22Rv1 (cell line): ENCODE measurements around the gene CTDSPL.

ENCODE experiments used
- H3K27ac ChIP-seq: fragments of 450-650 bp; 2 replicates; pipeline ENCODE4 v1.5.1; 2017
- CTCF ChIP-seq: fragments of 450-650 bp; IDR thresholded peaks from 2 replicates; pipeline ENCODE4 v1.5.1; 2017; ENCODE audit warnings: mild to moderate bottlenecking
- ZFX ChIP-seq: fragments of 450-650 bp; IDR thresholded peaks from 2 replicates; pipeline ENCODE4 v1.6.1; 2017; ENCODE audit warnings: antibody characterized with exemption, borderline replicate concordance

The CTDSPL gene

DNA sequence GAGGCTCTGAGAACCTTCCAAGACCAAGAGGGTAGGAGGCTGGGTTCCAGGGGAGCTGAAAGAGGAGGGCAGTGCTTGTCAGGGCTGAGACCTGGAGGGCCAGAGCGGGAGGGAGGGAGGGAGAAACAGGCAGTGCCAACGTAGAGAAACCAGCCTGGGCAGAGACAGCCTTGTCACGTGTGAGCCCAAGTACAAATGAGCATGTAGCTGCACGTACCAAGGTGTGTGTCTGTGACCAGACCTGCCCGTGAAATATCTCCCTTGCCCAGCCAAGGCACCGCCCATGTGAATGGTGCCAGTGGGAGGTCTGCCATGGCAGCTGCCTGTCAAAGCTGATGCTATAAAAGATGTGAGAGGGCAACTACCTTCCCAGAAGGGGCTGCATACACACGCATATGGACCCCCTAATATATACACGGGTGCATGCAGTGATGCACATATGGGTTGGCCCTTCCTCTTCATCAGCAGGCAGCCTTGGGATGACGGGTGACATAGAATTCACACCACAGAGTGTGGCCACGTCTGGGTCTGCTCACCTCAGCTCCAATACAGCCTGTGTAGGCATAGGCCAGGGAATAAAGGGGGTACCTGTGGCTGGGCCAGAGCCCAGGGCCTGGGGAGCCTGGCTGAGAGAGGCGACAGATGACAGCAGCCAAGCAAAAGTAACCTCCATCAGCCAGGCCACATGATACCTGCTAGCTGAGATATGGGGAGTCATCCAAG lies 7.8 kb upstream of the CTDSPL start:
- H3K27ac ChIP-seq: peak overlapping the region; percentile 65
- TF ChIP-seq CTCF: no peak
- TF ChIP-seq ZFX: no peak

DNA sequence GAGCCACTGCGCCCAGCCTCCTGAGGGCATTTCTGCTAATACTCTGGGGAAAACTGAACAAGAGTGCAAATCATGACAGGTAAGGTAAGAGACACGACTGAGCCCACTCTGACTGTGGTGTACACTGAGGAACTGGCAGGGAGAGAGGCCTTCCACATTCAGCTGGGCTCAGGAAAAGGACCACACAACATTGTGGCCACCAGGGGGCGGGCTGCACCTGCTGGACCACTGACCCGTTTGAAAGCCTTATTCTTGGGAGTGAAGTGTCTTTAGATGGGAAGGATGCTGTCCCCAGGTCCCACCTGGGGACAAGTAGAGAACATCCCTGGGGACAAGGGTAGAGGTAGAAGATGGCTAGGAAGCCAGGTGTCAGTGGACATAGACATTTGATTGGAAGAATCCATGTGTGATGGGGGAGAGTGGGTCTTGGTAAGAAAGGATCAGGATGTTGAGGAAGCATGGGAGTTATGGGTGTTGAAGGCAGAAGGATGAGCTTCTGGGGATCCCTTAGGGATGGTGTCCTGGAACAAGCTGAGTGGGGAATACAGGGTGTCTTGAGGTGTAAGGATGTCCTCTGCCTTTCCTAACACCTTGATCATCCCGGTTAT lies 6.2 kb upstream of the CTDSPL start:
- TF ChIP-seq ZFX (no peak), CTCF (peak; percentile 94)
- H3K27ac ChIP-seq: peak overlapping the region; percentile 65; the same call in 1 of the 2 replicates

GRCh38 chr3:37856381-37856780 lies 5.3 kb upstream of the CTDSPL start:
- TF ChIP-seq ZFX: no peak
- TF ChIP-seq CTCF: no peak
- H3K27ac ChIP-seq: peak overlapping the region; percentile 65

GRCh38 chr3:37858742-37859141 lies 2.9 kb upstream of the CTDSPL start:
- H3K27ac ChIP-seq: peak overlapping the region; percentile 65; the same call in 1 of the 2 replicates
- TF ChIP-seq CTCF (no peak), ZFX (no peak)

DNA sequence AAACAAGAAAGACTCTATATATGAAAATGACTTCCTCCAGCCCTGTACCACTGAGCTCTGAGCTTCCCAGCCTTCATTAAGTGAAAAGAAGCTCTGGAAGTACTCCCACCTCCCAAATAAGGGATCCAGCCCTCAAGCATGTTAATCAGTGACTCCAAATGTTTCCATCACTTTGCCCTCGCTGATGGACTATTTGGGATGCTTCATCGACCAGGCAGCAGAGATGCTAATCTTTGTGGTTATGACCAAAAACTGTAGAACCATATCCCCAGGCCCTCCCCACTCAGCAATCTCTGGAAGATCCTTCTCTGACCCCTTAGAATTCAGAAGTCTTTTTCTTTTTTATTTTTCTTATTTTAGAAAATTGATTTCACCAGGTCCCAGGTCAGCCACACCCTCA lies 2.3 kb upstream of the CTDSPL start:
- peak overlapping the region; percentile 96 for H3K27ac ChIP-seq
- TF ChIP-seq CTCF: no peak

- TF ChIP-seq CTCF: no peak
- TF ChIP-seq ZFX: no peak
- H3K27ac ChIP-seq: peak overlapping the region; percentile 96
Observed at GRCh38 chr3:37859908-37860199, 1.8 kb upstream of the CTDSPL start.

- TF ChIP-seq CTCF (no peak), ZFX (no peak)
- peak overlapping the region; percentile 96 for H3K27ac ChIP-seq
Observed at GRCh38 chr3:37862219-37862902, 681 bp downstream of the CTDSPL start.
